ENCODE results near the gene RNF182. TPM values are rescaled to one million over a fixed set of nuclear protein-coding genes. Genes with fewer than 3 reads are reported as not detected.

RNF182 gene
- total RNA-seq, 1 experiment from 2014 or later, result 3.7 TPM

GRCh38 chr6:14021449-14021848 lies 96.7 kb downstream of the RNF182 start:
- Histone ChIP-seq H2AK5ac (ENCODE audit: insufficient read length, low read length) (no peak overlapping the region), H3K79me1 (ENCODE audit: insufficient read depth, low read depth, low read length, poor library complexity, severe bottlenecking) (no peaks in the 10 kb centered on the region), H2AFZ (ENCODE audit: low read length) (no peak overlapping the region), H3K4ac (ENCODE audit: low read depth, low read length) (no peak overlapping the region), H4K8ac (replicated peaks; ENCODE audit: insufficient read length, low read depth, low read length) (no peak overlapping the region), H3K23me2 (ENCODE audit: insufficient read length, low read depth, low read length, poor library complexity, severe bottlenecking) (no peaks in the 10 kb centered on the region), H3K23ac (ENCODE audit: insufficient read length, low read depth, low read length) (no peak overlapping the region), H2BK15ac (ENCODE audit: low read depth, low read length) (no peak overlapping the region), H3K79me2 (ENCODE audit: insufficient read depth, low read length) (no peaks in the 10 kb centered on the region), H3K4me1 (ENCODE audit: insufficient read depth, low read length) (peaks cover 7% of the 10 kb centered on the region), H3K9ac (ENCODE audit: extremely low read depth, insufficient read length, low read length) (no peak overlapping the region), H4K20me1 (ENCODE audit: control insufficient read depth, insufficient read depth, insufficient read length) (no peaks in the 10 kb centered on the region), H2BK20ac (ENCODE audit: low read depth, low read length, poor library complexity, severe bottlenecking) (no peak overlapping the region), H4K91ac (ENCODE audit: insufficient read length, low read depth, low read length) (no peak overlapping the region), H3K27me3 (ENCODE audit: insufficient read depth, low read length) (no peaks in the 10 kb centered on the region), H3K56ac (ENCODE audit: insufficient read length, low read depth, low read length) (no peak overlapping the region), H2BK120ac (ENCODE audit: low read depth, low read length, poor library complexity, severe bottlenecking) (no peak overlapping the region), H3T11ph (ENCODE audit: low read length) (no peak overlapping the region), H3K9me3 (ENCODE audit: control insufficient read depth, low read depth, low read length) (no peaks in the 10 kb centered on the region), H2BK5ac (ENCODE audit: insufficient read length, low read length) (no peak overlapping the region), H2BK12ac (ENCODE audit: insufficient read length, low read depth, low read length) (no peak overlapping the region), H3K18ac (ENCODE audit: insufficient read length, low read depth, low read length) (no peak overlapping the region), H4K5ac (ENCODE audit: insufficient read length, low read depth, low read length) (no peak overlapping the region), H3K14ac (ENCODE audit: insufficient read depth, low read length) (no peak overlapping the region), H3K27ac (ENCODE audit: insufficient read length, low read depth, low read length) (no peak overlapping the region), H3K4me2 (ENCODE audit: insufficient read depth, insufficient read length, low read length) (no peak overlapping the region)
- TF ChIP-seq CTCF (conservative IDR thresholded peaks at IDR 0.05), result no peak
- no CpG with 5 or more reads among the region's 4 CpGs for WGBS (ENCODE audit: extremely low coverage, insufficient read length, low lambda C conversion rate)
- peaks cover 25% of the 10 kb centered on the region for H3K27me3 Mint-ChIP-seq (ENCODE audit: low read depth)
- no peak overlapping the region for H3K4me3 Mint-ChIP-seq
- H3K36me3 Mint-ChIP-seq (ENCODE audit: insufficient read depth in 1 of 3, low read depth in 3 of 3), result peaks cover 0 to 13% (median 7%) of the 10 kb centered on the region in 3 experiments; a peak in 6 of 7 replicates
- H3K27ac Mint-ChIP-seq, result no peak overlapping the region
- peaks cover 11 to 12% of the 10 kb centered on the region in 2 experiments for H3K9me3 Mint-ChIP-seq
- H3K4me1 Mint-ChIP-seq, result peaks cover 44 to 49% of the 10 kb centered on the region in 2 experiments
- no peak for DNase-seq
